Esophagus muscularis mucosa (tissue), 4 donors: ENCODE data around the gene FBXO28. TPM values are rescaled to one million over a fixed set of nuclear protein-coding genes. Genes with fewer than 3 reads are reported as not detected.

Experiments used
- DNase-seq: peaks from one replicate; pipeline ENCODE4 v3.0.0-alpha.2; 2017; ENCODE audit errors: extremely low spot score
- H3K27ac ChIP-seq, 4 donors: fragments of 200-600 bp; sonication (generic); replicated peaks in 1 of 4; 1 replicate in 3 of 4; 2 replicates in 1 of 4; pipeline ENCODE4 v1.5.1; 2016 to 2019; ENCODE audit warnings: mild to moderate bottlenecking in 1 of 4
- H3K27me3 ChIP-seq, 4 donors: fragments of 200-600 bp; sonication (generic); one replicate each; pipeline versions ENCODE4 v1.5.1 to v1.6.0; 2016 to 2019
- H3K36me3 ChIP-seq, 4 donors: fragments of 200-600 bp; sonication (generic); one replicate each; pipeline ENCODE4 v1.5.1; 2016 to 2019
- H3K4me1 ChIP-seq, 4 donors: fragments of 200-600 bp; sonication (generic); one replicate each; pipeline ENCODE4 v1.5.1; 2016 to 2019
- H3K4me3 ChIP-seq, 4 donors: fragments of 200-600 bp; sonication (generic); 1 replicate in 2 of 4; 2 replicates in 2 of 4; pipeline ENCODE4 v1.5.1; 2016 to 2019; ENCODE audit warnings: mild to moderate bottlenecking in 4 of 4, moderate library complexity in 1 of 4
- H3K9me3 ChIP-seq, 4 donors: fragments of 200-600 bp; sonication (generic); 1 replicate in 3 of 4; 2 replicates in 1 of 4; pipeline ENCODE4 v1.5.1; 2016 to 2019
- EP300 ChIP-seq: sonication (generic); formaldehyde crosslinking; IDR thresholded peaks from one replicate; pipeline ENCODE4 v1.6.1; 2017; ENCODE audit warnings: antibody characterized with exemption
- POLR2A ChIP-seq: fragments of 450-650 bp; IDR thresholded peaks from one replicate; pipeline ENCODE4 v1.6.1; 2017; ENCODE audit warnings: antibody characterized with exemption, moderate library complexity, mild to moderate bottlenecking, low read depth
- POLR2AphosphoS5 ChIP-seq, 2 donors: sonication (generic); formaldehyde crosslinking; IDR thresholded peaks; one replicate each; pipeline ENCODE4 v1.6.1; 2017; ENCODE audit warnings: antibody characterized with exemption in 2 of 2
- WGBS: methylation state at CpG from one replicate; pipeline ENCODE4 v1.1.5; 2018; 5-methylcytosine and 5-hydroxymethylcytosine counted together
- intact Hi-C: fragments of 100-400 bp; cut with DNase I; formaldehyde crosslinking; loops from one replicate; pipeline ENCODE4 v1.15.1; 2023
- total RNA-seq, 4 donors: library from RNA; depleted of rRNA; stranded (reverse); fragments of >200 nt; gene quantifications; one replicate each; pipeline versions ENCODE4 v1.1.0 to v1.2.1, GENCODE V29; 2016
- TF ChIP-seq, protein P1 (sequence below), 3 experiments: fragments of 200-600 bp in 2 of 3; fragments of 450-650 bp in 1 of 3; sonication (generic) in 2 of 3; IDR thresholded peaks; one replicate each; pipeline ENCODE4 v1.5.1; 2017 to 2019; ENCODE audit warnings: antibody characterized with exemption in 3 of 3, mild to moderate bottlenecking in 2 of 3, moderate library complexity in 1 of 3

The FBXO28 gene
- total RNA-seq, 4 donors from 2014 or later, result 23.1 to 29.8 (median 26.3) TPM

DNA sequence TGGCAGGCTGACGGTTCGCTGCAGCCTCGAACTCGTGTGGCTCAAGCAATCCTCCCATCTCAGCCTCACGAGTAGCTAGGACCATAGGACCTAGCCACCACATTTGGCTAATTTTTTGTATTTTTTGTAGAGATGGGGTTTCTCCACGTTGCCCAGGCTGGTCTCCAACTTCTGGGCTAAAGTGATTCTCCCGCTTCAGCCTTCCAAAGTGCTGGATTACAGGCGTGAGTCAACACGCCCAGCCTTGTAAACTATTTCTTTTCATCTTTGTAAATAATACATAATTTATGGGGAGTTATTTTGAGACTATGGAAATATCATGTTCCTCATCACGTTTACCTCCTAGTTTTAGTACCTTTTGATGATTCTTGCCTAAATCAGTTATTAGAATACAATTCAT lies 906 bp upstream of the FBXO28 start:
- intact Hi-C loops, result loop anchor here (10.0 kb wide), 1 partner anchor 72 kb away; the partner anchor contains the start of gene DEGS1
- peaks cover 0 to 24% (median 0%) of the 10 kb centered on the region in 4 donors for H3K27me3 ChIP-seq

DNA sequence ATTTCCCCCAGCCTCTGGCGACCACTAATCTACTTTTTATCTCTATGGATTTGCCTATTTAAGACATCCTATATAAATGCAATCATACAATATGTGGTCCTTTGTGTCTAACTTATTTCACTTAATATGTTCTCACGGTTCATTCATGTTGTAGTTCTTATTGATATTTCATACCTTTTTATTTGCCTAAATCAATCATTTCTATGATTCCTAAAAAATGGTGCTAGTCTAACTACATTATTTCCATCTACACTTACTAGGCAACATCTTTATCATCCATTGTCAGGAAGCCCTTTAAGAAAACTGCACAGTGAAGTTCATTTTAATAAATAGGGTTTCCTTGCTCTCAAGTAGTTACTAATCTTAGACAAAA lies 380 bp upstream of the FBXO28 start:
- H3K4me3 ChIP-seq, result peak overlapping the region; percentile 85 to 98 (median 92)
- H3K27ac ChIP-seq, result peak overlapping the region; percentile 90 to 96 (median 93)
- H3K4me1 ChIP-seq, result peaks cover 14 to 41% (median 35%) of the 10 kb centered on the region in 4 donors
- DNase-seq, result no peak
- WGBS, result 67% methylated on average over 2 of the region's 2 CpGs
- H3K27me3 ChIP-seq, result peaks cover 0 to 21% (median 0%) of the 10 kb centered on the region in 4 donors
- no peaks in the 10 kb centered on the region for H3K9me3 ChIP-seq
- intact Hi-C loops, result loop anchor here (10.0 kb wide), 1 partner anchor 71 kb away; the partner anchor contains the start of gene DEGS1
- no peaks in the 10 kb centered on the region for H3K36me3 ChIP-seq
- TF ChIP-seq POLR2A, result no peak
- TF ChIP-seq POLR2AphosphoS5 (IDR thresholded peaks at IDR 0.05), result no peak
- TF ChIP-seq EP300, result no peak
- TF ChIP-seq, protein P1, sequence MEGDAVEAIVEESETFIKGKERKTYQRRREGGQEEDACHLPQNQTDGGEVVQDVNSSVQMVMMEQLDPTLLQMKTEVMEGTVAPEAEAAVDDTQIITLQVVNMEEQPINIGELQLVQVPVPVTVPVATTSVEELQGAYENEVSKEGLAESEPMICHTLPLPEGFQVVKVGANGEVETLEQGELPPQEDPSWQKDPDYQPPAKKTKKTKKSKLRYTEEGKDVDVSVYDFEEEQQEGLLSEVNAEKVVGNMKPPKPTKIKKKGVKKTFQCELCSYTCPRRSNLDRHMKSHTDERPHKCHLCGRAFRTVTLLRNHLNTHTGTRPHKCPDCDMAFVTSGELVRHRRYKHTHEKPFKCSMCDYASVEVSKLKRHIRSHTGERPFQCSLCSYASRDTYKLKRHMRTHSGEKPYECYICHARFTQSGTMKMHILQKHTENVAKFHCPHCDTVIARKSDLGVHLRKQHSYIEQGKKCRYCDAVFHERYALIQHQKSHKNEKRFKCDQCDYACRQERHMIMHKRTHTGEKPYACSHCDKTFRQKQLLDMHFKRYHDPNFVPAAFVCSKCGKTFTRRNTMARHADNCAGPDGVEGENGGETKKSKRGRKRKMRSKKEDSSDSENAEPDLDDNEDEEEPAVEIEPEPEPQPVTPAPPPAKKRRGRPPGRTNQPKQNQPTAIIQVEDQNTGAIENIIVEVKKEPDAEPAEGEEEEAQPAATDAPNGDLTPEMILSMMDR (IDR thresholded peaks at IDR 0.05), result no peak

More for the DNA sequence above, 906 bp upstream of the FBXO28 start:
- 74% methylated on average over 10 of the region's 10 CpGs for WGBS
- no peaks in the 10 kb centered on the region for H3K9me3 ChIP-seq
- DNase-seq, result no peak
- peak overlapping the region in 1 of 4 donors; percentile 94 for H3K27ac ChIP-seq
- H3K36me3 ChIP-seq, result no peaks in the 10 kb centered on the region
- H3K4me1 ChIP-seq, result peaks cover 14 to 36% (median 32%) of the 10 kb centered on the region in 4 donors
- no peak for TF ChIP-seq POLR2AphosphoS5 (IDR thresholded peaks at IDR 0.05)
- TF ChIP-seq EP300, result no peak
- TF ChIP-seq POLR2A, result no peak
- TF ChIP-seq, protein P1 (IDR thresholded peaks at IDR 0.05), result no peak
- H3K4me3 ChIP-seq, result peak overlapping the region in 1 of 4 donors; percentile 85

DNA sequence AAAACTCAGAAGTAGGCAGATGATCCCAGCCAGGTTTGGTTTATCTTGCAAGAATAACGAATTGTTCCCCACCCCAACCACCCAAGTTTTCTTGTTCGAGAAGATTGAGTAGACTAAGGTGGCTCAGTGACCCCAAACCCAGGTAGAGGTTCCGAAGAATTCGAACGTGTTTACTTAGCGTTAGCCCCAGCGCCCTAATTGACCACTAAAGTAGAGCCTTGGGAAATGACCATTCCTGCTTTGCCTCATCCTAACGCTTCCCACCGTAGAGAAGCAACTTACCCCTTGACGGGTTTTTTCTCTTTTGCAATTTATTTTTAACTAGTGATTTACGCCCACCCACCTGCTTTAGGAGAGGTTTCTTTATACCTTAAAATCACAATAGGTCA lies 870 bp downstream of the FBXO28 start:
- Histone ChIP-seq H3K36me3 (peaks cover 0 to 5% (median 0%) of the 10 kb centered on the region in 4 donors), H3K4me3 (peak overlapping the region; percentile 85 to 98 (median 92)), H3K27me3 (peaks cover 0 to 14% (median 0%) of the 10 kb centered on the region in 4 donors), H3K27ac (peak overlapping the region; percentile 90 to 96 (median 93)), H3K9me3 (no peaks in the 10 kb centered on the region), H3K4me1 (peaks cover 14 to 43% (median 35%) of the 10 kb centered on the region in 4 donors)
- no peak for TF ChIP-seq POLR2A
- no peak for TF ChIP-seq EP300
- TF ChIP-seq, protein P1 (IDR thresholded peaks at IDR 0.05), result no peak
- no peak for TF ChIP-seq POLR2AphosphoS5 (IDR thresholded peaks at IDR 0.05)
- WGBS, result 4% methylated on average over 10 of the region's 11 CpGs
- DNase-seq, result no peak
- intact Hi-C loops, result loop anchor here (5.0 to 10.0 kb wide), 2 partner anchors 70 to 343 kb away; partner anchors contain the start of gene DEGS1

DNA sequence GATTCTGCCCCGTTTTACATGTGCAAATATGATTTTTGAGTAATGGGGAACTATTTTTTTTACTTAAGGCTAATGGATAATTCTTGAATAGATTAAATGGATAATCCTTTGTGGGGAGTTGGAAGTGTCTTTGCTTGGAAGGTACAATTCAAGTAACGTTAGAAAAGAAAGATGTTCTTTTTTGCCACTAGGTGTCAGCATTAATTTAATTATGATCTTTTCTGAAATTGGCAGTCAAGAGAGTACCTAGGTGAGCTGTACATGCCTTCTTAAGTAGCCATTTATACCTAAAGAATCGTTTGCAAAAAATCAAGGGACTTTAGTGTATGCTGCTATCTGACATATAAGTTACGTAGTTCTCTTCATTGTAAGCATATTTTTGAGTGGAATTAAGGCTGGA lies 2.2 kb downstream of the FBXO28 start:
- DNase-seq, result no peak
- H3K4me1 ChIP-seq, result peaks cover 14 to 49% (median 37%) of the 10 kb centered on the region in 4 donors
- H3K27ac ChIP-seq, result peak overlapping the region in 1 of 4 donors; percentile 19
- TF ChIP-seq EP300 (no peak), POLR2AphosphoS5 (IDR thresholded peaks at IDR 0.05) (no peak), POLR2A (no peak)
- TF ChIP-seq, protein P1 (IDR thresholded peaks at IDR 0.05), result peak; percentile 56 to 63 (median 60)
- intact Hi-C loops, result loop anchor here (2.0 to 10.0 kb wide), 3 partner anchors 69 to 341 kb away; partner anchors contain the start of gene DEGS1
- H3K4me3 ChIP-seq, result no peak overlapping the region
- H3K27me3 ChIP-seq, result peaks cover 0 to 6% (median 0%) of the 10 kb centered on the region in 4 donors
- WGBS, result 16% methylated on average over 4 of the region's 4 CpGs
- H3K36me3 ChIP-seq, result peaks cover 0 to 11% (median 0%) of the 10 kb centered on the region in 4 donors
- H3K9me3 ChIP-seq, result no peaks in the 10 kb centered on the region
